MCF 10A (cell line): ENCODE results near the gene NT5DC3. TPM values are rescaled to one million over a fixed set of nuclear protein-coding genes. Genes with fewer than 3 reads are reported as not detected.

ENCODE experiments used
- BruUV-seq: library from RNA; stranded (reverse); fragments of 400-500 nt; replicated peaks from 2 replicates; lab custom pipeline; 2021; lab: Mats Ljungman, UMichigan
- CTCF ChIA-PET: fragments of 300-600 bp; sonication (Branson Sonifier 250); formaldehyde crosslinking; extraction: SDS; loops from one replicate; lab custom pipeline; 2021; ENCODE audit warnings: antibody characterized with exemption, inconsistent platforms; lab: Yijun Ruan, JAX
- POLR2A ChIA-PET: fragments of 300-600, 350-650 bp; sonication (Branson Sonifier 250); formaldehyde crosslinking; extraction: SDS; loops from one replicate; lab custom pipeline; 2020; ENCODE audit warnings: antibody characterized with exemption, inconsistent platforms; lab: Yijun Ruan, JAX
- DNase-seq: peaks from one replicate; pipeline ENCODE4 v3.0.0-alpha.2; 2018; ENCODE audit not compliant: unreplicated experiment
- H3K27ac Mint-ChIP-seq: one replicate; pipeline ENCODE4 v1.8.0; 2022; ENCODE audit warnings: mild to moderate bottlenecking, low read depth, mixed read lengths; ENCODE audit not compliant: unreplicated experiment
- H3K27me3 Mint-ChIP-seq: one replicate; pipeline ENCODE4 v1.8.0; 2022; ENCODE audit warnings: mixed read lengths; ENCODE audit not compliant: insufficient read depth, unreplicated experiment
- H3K36me3 Mint-ChIP-seq: one replicate; pipeline ENCODE4 v1.8.0; 2022; ENCODE audit warnings: mild to moderate bottlenecking, moderate library complexity, mixed read lengths; ENCODE audit not compliant: insufficient read depth, unreplicated experiment
- H3K4me1 Mint-ChIP-seq: one replicate; pipeline ENCODE4 v1.8.0; 2022; ENCODE audit warnings: mixed read lengths; ENCODE audit not compliant: insufficient read depth, unreplicated experiment
- H3K4me3 Mint-ChIP-seq: one replicate; pipeline ENCODE4 v1.8.0; 2022; ENCODE audit warnings: mild to moderate bottlenecking, moderate library complexity, mixed read lengths; ENCODE audit not compliant: unreplicated experiment
- H3K9me3 Mint-ChIP-seq: one replicate; pipeline ENCODE4 v1.8.0; 2022; ENCODE audit warnings: mixed read lengths; ENCODE audit not compliant: unreplicated experiment
- intact Hi-C: fragments of 100-400 bp; cut with micrococcal nuclease; formaldehyde crosslinking; loops from 2 replicates; pipeline ENCODE4 v1.14.1; 2022
- total RNA-seq: library from RNA; stranded (reverse); gene quantifications from 2 replicates; pipeline ENCODE4 v1.2.3, GENCODE V29; 2022
- TF ChIP-seq, protein P1 (sequence below): fragments of 200-600 bp; IDR thresholded peaks from one replicate; pipeline ENCODE4 v1.8.0; 2022; ENCODE audit warnings: antibody characterized with exemption, mild to moderate bottlenecking; ENCODE audit not compliant: unreplicated experiment

NT5DC3 gene
- total RNA-seq, 1 experiment from 2014 or later, result 15.1 TPM

- Mint-ChIP-seq H3K4me3 (no peak overlapping the region), H3K27ac (peak overlapping the region; percentile 62), H3K36me3 (no peaks in the 10 kb centered on the region), H3K27me3 (no peaks in the 10 kb centered on the region), H3K4me1 (peaks cover 29% of the 10 kb centered on the region), H3K9me3 (no peaks in the 10 kb centered on the region)
- BruUV-seq, result no TSS peak
- intact Hi-C loops, result no loop called here
- ChIA-PET POLR2A (interaction anchor here (1.5 kb wide), 1 partner anchor 11 kb away, joined by 4 read pairs; no protein-coding TSS in a partner anchor), CTCF (no interaction called here)
- no peak for DNase-seq
- TF ChIP-seq, protein P1, sequence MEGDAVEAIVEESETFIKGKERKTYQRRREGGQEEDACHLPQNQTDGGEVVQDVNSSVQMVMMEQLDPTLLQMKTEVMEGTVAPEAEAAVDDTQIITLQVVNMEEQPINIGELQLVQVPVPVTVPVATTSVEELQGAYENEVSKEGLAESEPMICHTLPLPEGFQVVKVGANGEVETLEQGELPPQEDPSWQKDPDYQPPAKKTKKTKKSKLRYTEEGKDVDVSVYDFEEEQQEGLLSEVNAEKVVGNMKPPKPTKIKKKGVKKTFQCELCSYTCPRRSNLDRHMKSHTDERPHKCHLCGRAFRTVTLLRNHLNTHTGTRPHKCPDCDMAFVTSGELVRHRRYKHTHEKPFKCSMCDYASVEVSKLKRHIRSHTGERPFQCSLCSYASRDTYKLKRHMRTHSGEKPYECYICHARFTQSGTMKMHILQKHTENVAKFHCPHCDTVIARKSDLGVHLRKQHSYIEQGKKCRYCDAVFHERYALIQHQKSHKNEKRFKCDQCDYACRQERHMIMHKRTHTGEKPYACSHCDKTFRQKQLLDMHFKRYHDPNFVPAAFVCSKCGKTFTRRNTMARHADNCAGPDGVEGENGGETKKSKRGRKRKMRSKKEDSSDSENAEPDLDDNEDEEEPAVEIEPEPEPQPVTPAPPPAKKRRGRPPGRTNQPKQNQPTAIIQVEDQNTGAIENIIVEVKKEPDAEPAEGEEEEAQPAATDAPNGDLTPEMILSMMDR, result no peak
Measured at GRCh38 chr12:103848917-103849491, 8.0 kb upstream of the NT5DC3 start.

- Mint-ChIP-seq H3K9me3 (no peaks in the 10 kb centered on the region), H3K4me1 (peaks cover 29% of the 10 kb centered on the region), H3K4me3 (no peak overlapping the region), H3K27me3 (no peaks in the 10 kb centered on the region), H3K27ac (no peak overlapping the region), H3K36me3 (no peaks in the 10 kb centered on the region)
- DNase-seq, result no peak
- intact Hi-C loops, result no loop called here
- TF ChIP-seq, protein P1, result no peak
- POLR2A ChIA-PET, result no interaction called here
- no TSS peak for BruUV-seq
- CTCF ChIA-PET, result no interaction called here
Measured at GRCh38 chr12:103848143-103848542, 7.1 kb upstream of the NT5DC3 start.

GRCh38 chr12:103846415-103846814 is 5.4 kb upstream of the NT5DC3 start:
- H3K4me3 Mint-ChIP-seq, result no peak overlapping the region
- no peaks in the 10 kb centered on the region for H3K27me3 Mint-ChIP-seq
- no peaks in the 10 kb centered on the region for H3K9me3 Mint-ChIP-seq
- CTCF ChIA-PET, result no interaction called here
- TF ChIP-seq, protein P1, result no peak
- peaks cover 32% of the 10 kb centered on the region for H3K4me1 Mint-ChIP-seq
- H3K36me3 Mint-ChIP-seq, result no peaks in the 10 kb centered on the region
- POLR2A ChIA-PET, result interaction anchor here (0.8 kb wide), 1 partner anchor 84 kb away, joined by 3 read pairs; the partner anchor contains the start of gene HSP90B1
- no TSS peak for BruUV-seq
- no peak overlapping the region for H3K27ac Mint-ChIP-seq
- intact Hi-C loops, result no loop called here
- no peak for DNase-seq

DNA sequence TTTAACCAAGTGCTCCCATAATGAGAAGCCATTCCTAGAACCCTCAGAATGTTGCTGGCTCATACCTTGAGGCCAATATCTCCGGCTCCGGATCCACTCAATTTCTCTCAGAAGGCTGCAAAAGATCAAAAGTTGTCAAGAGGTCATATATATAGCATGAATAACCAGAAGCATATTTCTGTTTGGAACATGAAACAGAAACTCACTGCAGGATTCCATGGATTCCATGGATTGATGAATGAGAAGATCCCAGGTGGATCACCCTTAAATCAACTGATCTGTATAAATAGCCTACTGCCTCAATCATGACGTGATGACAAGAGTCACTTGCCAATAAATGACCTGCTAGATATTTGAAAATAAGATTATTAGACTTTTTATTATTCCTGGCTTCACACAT is 3.3 kb upstream of the NT5DC3 start:
- Mint-ChIP-seq H3K4me1 (peaks cover 22% of the 10 kb centered on the region), H3K36me3 (no peaks in the 10 kb centered on the region), H3K27me3 (no peaks in the 10 kb centered on the region), H3K27ac (no peak overlapping the region), H3K4me3 (no peak overlapping the region), H3K9me3 (no peaks in the 10 kb centered on the region)
- CTCF ChIA-PET, result interaction anchor here (1.6 kb wide), 1 partner anchor 26 kb away, joined by 3 read pairs; no protein-coding TSS in a partner anchor
- intact Hi-C loops, result no loop called here
- no peak for DNase-seq
- TF ChIP-seq, protein P1, result no peak
- no TSS peak for BruUV-seq
- POLR2A ChIA-PET, result no interaction called here
